CD4-positive, CD25-positive, alpha-beta regulatory T cell (primary cell): ENCODE results near the gene LMO2. TPM values are rescaled to one million over a fixed set of nuclear protein-coding genes. Genes with fewer than 3 reads are reported as not detected.

Source experiments
- ATAC-seq, 2 donors: fragments of 150-1000 bp; cut with Tn5 transposase; one replicate each; pipeline ENCODE4 v1.10.0; 2021; ENCODE audit warnings: low read depth in 2 of 2, moderate number of reproducible peaks in 2 of 2, moderate library complexity in 1 of 2
- DNase-seq, 3 donors: peaks; one replicate each; pipeline versions ENCODE4 v3.0.0 to v3.0.0-alpha.2; 2012 to 2022; ENCODE audit warnings: mixed read lengths in 1 of 3
- H3K27ac ChIP-seq: one replicate; pipeline ENCODE4 v1.7.0; 2013; ENCODE audit warnings: mild to moderate bottlenecking, low read length; ENCODE audit not compliant: insufficient read depth, poor library complexity, severe bottlenecking
- H3K27me3 ChIP-seq: one replicate; pipeline ENCODE4 v1.7.0; 2013; ENCODE audit warnings: low read length; ENCODE audit not compliant: control insufficient read depth, insufficient read depth
- H3K36me3 ChIP-seq: one replicate; pipeline ENCODE4 v1.7.0; 2013; ENCODE audit warnings: mild to moderate bottlenecking, low read length, moderate library complexity; ENCODE audit not compliant: control insufficient read depth, insufficient read depth
- H3K4me1 ChIP-seq: 2 replicates; pipeline ENCODE4 v1.7.0; 2013; ENCODE audit warnings: mild to moderate bottlenecking, low read length; ENCODE audit not compliant: insufficient read depth, control insufficient read depth, poor library complexity, severe bottlenecking
- H3K4me3 ChIP-seq: one replicate; pipeline ENCODE4 v1.7.0; 2013; ENCODE audit warnings: low read depth, mild to moderate bottlenecking, low read length, moderate library complexity
- H3K9me3 ChIP-seq, 2 experiments: 1 replicate in 1 of 2; 2 replicates in 1 of 2; pipeline ENCODE4 v1.7.0; 2013; ENCODE audit warnings: low read length in 2 of 2, mild to moderate bottlenecking in 1 of 2, moderate library complexity in 1 of 2; ENCODE audit not compliant: control insufficient read depth in 2 of 2
- H3K27ac Mint-ChIP-seq, 3 donors: one replicate each; pipeline ENCODE4 v1.8.0; 2020 to 2022; ENCODE audit warnings: mild to moderate bottlenecking in 3 of 3, mixed read lengths in 3 of 3, moderate library complexity in 2 of 3
- H3K27me3 Mint-ChIP-seq: one replicate; pipeline ENCODE4 v1.8.0; 2022; ENCODE audit warnings: mild to moderate bottlenecking, mixed read lengths
- H3K36me3 Mint-ChIP-seq: one replicate; pipeline ENCODE4 v1.8.0; 2020; ENCODE audit warnings: mixed read lengths
- H3K4me1 Mint-ChIP-seq, 4 donors: one replicate each; pipeline ENCODE4 v1.8.0; 2020 to 2022; ENCODE audit warnings: mixed read lengths in 4 of 4, mild to moderate bottlenecking in 1 of 4
- H3K4me3 Mint-ChIP-seq, 4 donors: one replicate each; pipeline ENCODE4 v1.8.0; 2020 to 2022; ENCODE audit warnings: mild to moderate bottlenecking in 4 of 4, mixed read lengths in 4 of 4, moderate library complexity in 3 of 4
- H3K9me3 Mint-ChIP-seq, 7 donors: one replicate each; pipeline ENCODE4 v1.8.0; 2020 to 2022; ENCODE audit warnings: mixed read lengths in 7 of 7, mild to moderate bottlenecking in 3 of 7, moderate library complexity in 2 of 7
- polyA plus RNA-seq, 4 donors: library from polyadenylated mRNA; unstranded; fragments of 300-500 nt; fragmentation: Illumina TruSeq; gene quantifications; one replicate each; pipeline ENCODE4 v1.2.3, GENCODE V29; 2021
- total RNA-seq: library from RNA; stranded (reverse); gene quantifications from one replicate; pipeline ENCODE4 v1.2.3, GENCODE V29; 2022

LMO2 gene
- total and polyA plus RNA-seq, 5 donors from 2014 or later = 0.13 to 1.9 TPM; not detected in 3

DNA sequence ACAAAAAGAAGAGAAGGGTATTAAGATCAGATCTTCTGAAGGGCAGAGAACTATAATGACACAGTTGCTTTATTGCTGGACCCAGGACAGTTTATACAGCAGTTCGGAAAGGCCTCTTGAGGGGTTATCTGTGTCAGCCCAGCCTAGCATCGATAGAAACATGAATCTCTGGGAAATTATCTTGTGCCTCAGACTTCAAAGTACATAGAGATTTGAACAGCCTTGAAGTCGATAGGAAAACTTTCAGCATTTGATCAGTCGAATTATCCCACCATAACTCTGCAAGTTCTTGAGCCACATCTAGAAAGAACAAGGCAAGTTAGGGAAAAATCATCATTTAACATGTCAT is 2.5 kb upstream of the LMO2 start:
- peaks cover 40% of the 10 kb centered on the region for H3K27me3 Mint-ChIP-seq
- H3K36me3 ChIP-seq = no peaks in the 10 kb centered on the region
- peaks cover 26% of the 10 kb centered on the region for H3K27me3 ChIP-seq
- ATAC-seq = no peak
- peaks cover 8% of the 10 kb centered on the region for H3K4me1 ChIP-seq
- peak overlapping the region in 2 of 3 donors; percentile 48 to 61 for H3K27ac Mint-ChIP-seq
- no peaks in the 10 kb centered on the region for H3K36me3 Mint-ChIP-seq
- H3K4me1 Mint-ChIP-seq = peaks cover 0 to 20% (median 8%) of the 10 kb centered on the region in 4 donors
- H3K9me3 Mint-ChIP-seq = peaks cover 0 to 2% (median 0%) of the 10 kb centered on the region in 7 donors
- DNase-seq = no peak
- no peak overlapping the region for H3K27ac ChIP-seq
- H3K9me3 ChIP-seq = no peaks in the 10 kb centered on the region
- H3K4me3 ChIP-seq = no peak overlapping the region
- H3K4me3 Mint-ChIP-seq = peak overlapping the region in 3 of 4 donors; percentile 64 to 80 (median 76)

DNA sequence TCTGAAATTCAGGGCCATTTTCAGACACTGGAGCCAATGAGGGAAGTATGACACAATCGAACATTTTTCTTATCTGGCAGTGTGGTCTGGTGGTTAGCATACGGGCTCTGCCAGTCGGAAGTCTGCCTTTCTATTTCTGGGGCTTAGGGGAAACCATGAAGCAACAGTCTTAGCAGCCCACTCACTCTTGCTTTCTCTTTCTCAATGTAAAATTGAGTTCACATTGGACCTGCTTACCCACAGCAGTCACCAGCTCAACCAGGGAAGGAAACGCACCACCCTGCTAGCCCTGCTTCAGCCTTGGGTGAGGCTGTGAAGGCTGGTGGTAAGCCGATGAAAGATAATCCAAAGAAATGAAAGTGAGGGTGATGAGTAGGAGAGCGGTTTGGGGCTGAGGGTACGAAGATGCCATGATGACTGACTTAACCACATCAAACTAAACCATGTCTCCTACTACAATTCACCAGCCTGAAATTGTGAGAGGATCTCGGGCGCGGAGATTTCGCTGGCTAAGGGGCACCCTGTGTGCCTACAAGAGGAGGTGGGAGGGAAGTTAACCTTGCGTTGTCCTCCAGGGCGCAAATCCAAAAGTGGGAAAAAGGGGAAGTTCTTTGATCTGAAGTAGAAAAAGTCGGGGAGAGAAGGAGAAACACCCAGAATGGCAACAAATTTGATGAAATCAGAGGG is 2.0 kb upstream of the LMO2 start:
- peaks cover 26% of the 10 kb centered on the region for H3K27me3 ChIP-seq
- Mint-ChIP-seq H3K4me1 (peaks cover 0 to 20% (median 8%) of the 10 kb centered on the region in 4 donors), H3K9me3 (peaks cover 0 to 2% (median 0%) of the 10 kb centered on the region in 7 donors), H3K36me3 (no peaks in the 10 kb centered on the region), H3K27me3 (peaks cover 44% of the 10 kb centered on the region), H3K4me3 (peak overlapping the region in 3 of 4 donors; percentile 64 to 80 (median 76)), H3K27ac (peak overlapping the region; percentile 44 to 61 (median 48))
- peaks cover 8% of the 10 kb centered on the region for H3K4me1 ChIP-seq
- peak overlapping the region; percentile 41 for H3K4me3 ChIP-seq
- peak in 2 of 3 donors; percentile 26 to 63 for DNase-seq
- no peaks in the 10 kb centered on the region for H3K9me3 ChIP-seq
- ATAC-seq = peak; percentile 76 to 78
- H3K27ac ChIP-seq = no peak overlapping the region
- H3K36me3 ChIP-seq = no peaks in the 10 kb centered on the region

DNA sequence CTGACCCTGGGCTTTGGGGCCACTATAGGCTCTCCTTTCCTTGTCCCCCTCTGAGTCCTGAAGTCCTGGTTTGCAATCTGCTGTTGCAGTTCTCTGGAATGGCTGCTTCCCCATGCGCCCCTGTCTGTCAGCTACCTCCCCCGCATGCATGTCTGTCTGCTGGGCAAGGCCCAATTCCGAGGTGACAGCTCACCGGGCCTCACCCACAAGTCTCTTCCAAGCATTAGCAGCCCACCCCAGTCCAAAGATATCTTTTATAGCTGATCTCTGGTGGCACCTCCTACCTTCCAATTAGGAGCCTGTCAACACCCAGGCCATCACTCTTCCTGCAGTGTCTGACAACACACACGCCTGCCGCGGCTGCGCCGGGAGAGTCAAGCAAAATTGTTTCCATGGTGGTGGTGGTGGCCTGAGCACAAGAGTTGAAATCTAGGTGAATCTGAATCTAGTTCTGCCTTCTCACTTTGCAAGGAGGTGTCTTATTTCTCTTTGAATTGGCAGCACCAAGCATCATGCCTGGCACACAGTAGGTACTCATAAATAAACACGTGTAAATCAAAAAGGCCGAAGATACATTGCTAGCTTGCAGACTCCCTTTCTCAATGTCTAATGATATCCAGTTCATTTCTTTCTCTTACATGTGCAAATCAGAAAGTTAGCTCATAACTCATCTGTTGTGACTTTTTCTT is 1.2 kb upstream of the LMO2 start:
- no peaks in the 10 kb centered on the region for H3K36me3 Mint-ChIP-seq
- Histone ChIP-seq H3K4me1 (peaks cover 8% of the 10 kb centered on the region), H3K4me3 (peak overlapping the region; percentile 41), H3K36me3 (no peaks in the 10 kb centered on the region), H3K27ac (no peak overlapping the region), H3K9me3 (no peaks in the 10 kb centered on the region), H3K27me3 (peaks cover 27% of the 10 kb centered on the region)
- ATAC-seq (no peak), DNase-seq (no peak)
- H3K27me3 Mint-ChIP-seq = peaks cover 48% of the 10 kb centered on the region
- H3K9me3 Mint-ChIP-seq = peaks cover 0 to 3% (median 0%) of the 10 kb centered on the region in 7 donors
- H3K4me1 Mint-ChIP-seq = peaks cover 0 to 20% (median 8%) of the 10 kb centered on the region in 4 donors
- H3K4me3 Mint-ChIP-seq = peak overlapping the region in 1 of 4 donors; percentile 64
- no peak overlapping the region for H3K27ac Mint-ChIP-seq

DNA sequence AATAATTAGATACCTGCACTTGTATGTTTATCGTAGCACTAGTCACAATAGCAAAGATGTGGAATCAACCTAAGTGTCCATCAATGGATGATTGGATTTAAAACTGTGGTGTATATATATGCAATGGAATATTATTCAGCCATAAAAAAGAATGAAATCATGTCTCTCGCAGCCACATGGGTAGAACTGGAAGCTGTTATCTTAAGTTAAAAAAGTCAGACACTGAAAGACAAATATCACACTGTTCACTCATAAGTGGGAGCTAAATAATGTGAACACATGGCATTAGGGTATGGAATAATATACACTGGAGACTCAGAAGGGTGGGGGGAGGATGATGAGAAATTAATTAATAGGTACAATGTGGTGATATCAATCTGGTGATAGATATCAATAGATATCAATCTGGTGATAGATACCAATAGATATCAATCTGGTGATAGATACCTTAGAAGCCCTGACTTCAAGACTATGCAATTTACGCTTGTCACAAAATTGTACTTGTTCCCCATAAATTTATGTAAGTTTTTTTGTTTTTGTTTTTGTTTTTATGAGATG is 2.0 kb downstream of the LMO2 start:
- DNase-seq = no peak
- no peak overlapping the region for H3K4me3 Mint-ChIP-seq
- Histone ChIP-seq H3K9me3 (no peaks in the 10 kb centered on the region), H3K27ac (no peak overlapping the region), H3K27me3 (peaks cover 25% of the 10 kb centered on the region), H3K4me1 (peaks cover 8% of the 10 kb centered on the region), H3K36me3 (no peaks in the 10 kb centered on the region), H3K4me3 (no peak overlapping the region)
- peaks cover 39% of the 10 kb centered on the region for H3K27me3 Mint-ChIP-seq
- H3K4me1 Mint-ChIP-seq = peaks cover 0 to 20% (median 8%) of the 10 kb centered on the region in 4 donors
- no peaks in the 10 kb centered on the region for H3K36me3 Mint-ChIP-seq
- H3K9me3 Mint-ChIP-seq = peaks cover 0 to 3% (median 0%) of the 10 kb centered on the region in 7 donors
- H3K27ac Mint-ChIP-seq = no peak overlapping the region
- no peak for ATAC-seq

DNA sequence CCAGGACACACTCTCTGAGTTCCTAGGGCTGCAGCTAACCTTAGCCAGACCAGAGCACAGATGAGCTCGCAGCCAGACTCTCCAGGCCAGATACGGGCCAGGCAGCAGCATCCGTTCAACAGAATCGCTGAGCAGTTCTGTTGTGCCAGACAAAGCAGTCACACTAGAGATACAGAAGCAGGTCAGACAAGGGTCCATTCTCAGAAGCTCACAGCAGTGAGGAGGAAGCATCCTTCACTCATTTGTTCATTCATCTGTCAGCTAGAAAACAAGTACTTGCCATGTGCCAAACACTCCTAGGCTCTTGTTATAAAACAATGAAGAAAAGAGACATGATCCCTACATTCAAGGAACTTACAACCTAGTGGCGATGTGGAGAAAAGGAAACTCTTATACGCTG is 2.6 kb downstream of the LMO2 start:
- ATAC-seq (no peak), DNase-seq (no peak)
- no peak overlapping the region for H3K27ac ChIP-seq
- no peaks in the 10 kb centered on the region for H3K36me3 Mint-ChIP-seq
- no peak overlapping the region for H3K4me3 ChIP-seq
- H3K36me3 ChIP-seq = no peaks in the 10 kb centered on the region
- peaks cover 20% of the 10 kb centered on the region for H3K27me3 ChIP-seq
- H3K4me3 Mint-ChIP-seq = no peak overlapping the region
- no peak overlapping the region for H3K27ac Mint-ChIP-seq
- H3K9me3 ChIP-seq = no peaks in the 10 kb centered on the region
- peaks cover 0 to 3% (median 0%) of the 10 kb centered on the region in 7 donors for H3K9me3 Mint-ChIP-seq
- H3K4me1 Mint-ChIP-seq = peaks cover 0 to 14% (median 8%) of the 10 kb centered on the region in 4 donors
- peaks cover 36% of the 10 kb centered on the region for H3K27me3 Mint-ChIP-seq
- peaks cover 6% of the 10 kb centered on the region for H3K4me1 ChIP-seq

DNA sequence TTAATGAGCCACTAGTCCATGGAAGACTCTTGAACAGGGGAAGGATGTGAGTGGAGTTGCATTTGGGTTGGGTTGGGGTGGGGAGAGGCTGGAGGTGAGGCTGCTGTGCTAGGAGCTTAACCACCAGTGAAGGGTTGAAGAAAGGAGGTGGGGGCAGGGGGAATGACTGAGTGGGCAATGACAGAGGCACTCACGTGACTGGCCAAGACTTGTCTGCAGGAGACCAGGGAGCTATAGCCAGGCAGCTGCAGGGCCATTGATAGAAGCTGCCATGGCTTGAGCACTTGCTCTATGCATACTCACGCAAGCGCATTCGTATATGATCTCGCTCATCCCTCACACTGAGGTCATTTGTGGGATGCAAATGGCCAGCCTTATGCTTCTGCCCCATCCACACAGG is 4.0 kb downstream of the LMO2 start:
- DNase-seq = no peak
- Histone ChIP-seq H3K9me3 (no peaks in the 10 kb centered on the region), H3K36me3 (no peaks in the 10 kb centered on the region), H3K27me3 (peaks cover 11% of the 10 kb centered on the region), H3K4me1 (no peaks in the 10 kb centered on the region), H3K4me3 (no peak overlapping the region), H3K27ac (no peak overlapping the region)
- Mint-ChIP-seq H3K27ac (no peak overlapping the region), H3K36me3 (no peaks in the 10 kb centered on the region), H3K27me3 (peaks cover 26% of the 10 kb centered on the region), H3K9me3 (peaks cover 0 to 3% (median 0%) of the 10 kb centered on the region in 7 donors), H3K4me1 (no peaks in the 10 kb centered on the region), H3K4me3 (no peak overlapping the region)
- ATAC-seq = no peak

DNA sequence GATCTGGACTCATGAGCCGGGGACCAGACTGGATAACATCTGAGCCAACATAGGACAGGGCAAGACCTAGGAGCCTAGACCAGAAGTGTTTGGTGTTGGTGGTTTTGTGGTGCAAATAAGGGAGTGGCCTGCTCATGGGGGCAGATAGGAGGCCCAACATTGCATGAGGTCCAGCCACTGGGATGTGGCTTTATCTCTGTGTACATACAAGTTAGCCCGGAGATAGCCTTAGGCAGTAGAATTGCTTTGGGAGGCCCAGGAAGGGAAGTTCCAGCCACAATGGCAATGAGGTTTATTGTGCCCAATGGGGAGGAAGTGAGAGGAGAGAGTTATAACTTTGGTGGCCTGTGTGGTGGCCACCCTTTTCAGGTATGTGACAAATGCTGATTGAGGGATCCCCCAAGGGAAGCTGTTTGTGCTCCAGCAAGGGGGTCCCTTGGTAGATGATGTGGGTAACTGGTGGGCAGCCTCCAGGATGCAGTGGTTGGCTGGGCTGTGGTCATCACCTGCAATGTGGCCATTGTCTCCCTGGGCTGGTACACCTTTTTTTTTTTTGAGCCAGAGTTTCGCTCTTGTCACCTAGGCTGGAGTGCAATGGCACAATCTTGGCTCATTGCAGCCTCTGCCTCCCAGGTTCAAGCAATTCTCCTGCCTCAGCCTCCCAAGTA is 6.4 kb downstream of the LMO2 start:
- peaks cover 36% of the 10 kb centered on the region for H3K27me3 Mint-ChIP-seq
- Histone ChIP-seq H3K9me3 (no peaks in the 10 kb centered on the region), H3K27me3 (peaks cover 5% of the 10 kb centered on the region), H3K27ac (no peak overlapping the region), H3K4me1 (no peaks in the 10 kb centered on the region), H3K36me3 (no peaks in the 10 kb centered on the region), H3K4me3 (no peak overlapping the region)
- H3K4me3 Mint-ChIP-seq = no peak overlapping the region
- H3K4me1 Mint-ChIP-seq = peaks cover 0 to 2% (median 0%) of the 10 kb centered on the region in 4 donors
- H3K9me3 Mint-ChIP-seq = peaks cover 0 to 2% (median 0%) of the 10 kb centered on the region in 7 donors
- DNase-seq (no peak), ATAC-seq (no peak)
- H3K36me3 Mint-ChIP-seq = no peaks in the 10 kb centered on the region
- H3K27ac Mint-ChIP-seq = no peak overlapping the region
